ENCODE results near the gene RHOJ.

- TF ChIP-seq GATA2 (IDR thresholded peaks at IDR 0.05; ENCODE audit: low read depth, low read length) (no peak), GATA3 (IDR thresholded peaks at IDR 0.05; ENCODE audit: low read depth, low read length) (no peak)
Measured at GRCh38 chr14:63193236-63193635, 11.0 kb upstream of the RHOJ start.
